COLO829 (cell line): ENCODE measurements around the gene PPP2R5C.

Source experiments
- DNase-seq: peaks from one replicate; pipeline ENCODE4 v3.0.0; 2012; ENCODE audit warnings: low spot score

PPP2R5C gene

GRCh38 chr14:101950100-101950499 lies 188.6 kb downstream of the PPP2R5C start:
- DNase-seq, result no peak

GRCh38 chr14:101950516-101951215 lies 189.2 kb downstream of the PPP2R5C start:
- no peak for DNase-seq

- no peak for DNase-seq
Observed at GRCh38 chr14:101953151-101953550, 191.6 kb downstream of the PPP2R5C start.

- no peak for DNase-seq
Observed at GRCh38 chr14:101954501-101954900, 193.0 kb downstream of the PPP2R5C start.

GRCh38 chr14:101955695-101956161 lies 194.2 kb downstream of the PPP2R5C start:
- no peak for DNase-seq

- DNase-seq, result no peak
Observed at GRCh38 chr14:101956179-101956885, 194.8 kb downstream of the PPP2R5C start.

GRCh38 chr14:101957406-101958234 lies 196.1 kb downstream of the PPP2R5C start:
- DNase-seq, result no peak

GRCh38 chr14:101958418-101959180 lies 197.1 kb downstream of the PPP2R5C start:
- DNase-seq, result no peak

- DNase-seq, result no peak
Observed at GRCh38 chr14:101959277-101959676, 197.8 kb downstream of the PPP2R5C start.

- no peak for DNase-seq
Observed at GRCh38 chr14:101960225-101960624, 198.7 kb downstream of the PPP2R5C start.

- DNase-seq, result peak; percentile 80
Observed at GRCh38 chr14:101961011-101961721, 199.7 kb downstream of the PPP2R5C start.

- no peak for DNase-seq
Observed at GRCh38 chr14:101961746-101962502, 200.4 kb downstream of the PPP2R5C start.

GRCh38 chr14:101962503-101962874 lies 201.0 kb downstream of the PPP2R5C start:
- DNase-seq, result no peak

- no peak for DNase-seq
Observed at GRCh38 chr14:101963052-101963451, 201.5 kb downstream of the PPP2R5C start.

GRCh38 chr14:101963656-101964296 lies 202.3 kb downstream of the PPP2R5C start:
- no peak for DNase-seq

- peak; percentile 73 for DNase-seq
Observed at GRCh38 chr14:101964297-101965180, 203.0 kb downstream of the PPP2R5C start, which contains the start of gene DYNC1H1. TSS of gene DYNC1H1 (plus strand) at chr14:101964573. CDS start at chr14:101964692, 119 bp downstream.

- DNase-seq, result no peak
Observed at GRCh38 chr14:101965181-101965544, 203.7 kb downstream of the PPP2R5C start.

GRCh38 chr14:101965770-101966722 lies 204.5 kb downstream of the PPP2R5C start:
- DNase-seq, result no peak
